ENCODE results near the gene ZNF695.
A peak's percentile ranks its signal among the peaks of the same experiment; 100 is the strongest.
"Not testable (repeated sequence)": the region's sequence is repeated elsewhere in the genome, so short reads cannot be mapped to it uniquely, and the experiment has no call there.

The ZNF695 gene

GRCh38 chr1:247007511-247008405, at the start of gene ZNF695:
ZNF695 (minus strand) TSS chr1:247008057; CDS start chr1:247007908, 149 bp downstream.
- peak; percentile 93 for DNase-seq

GRCh38 chr1:247056071-247056470, 48.2 kb upstream of the ZNF695 start:
- DNase-seq, result no peak

DNA sequence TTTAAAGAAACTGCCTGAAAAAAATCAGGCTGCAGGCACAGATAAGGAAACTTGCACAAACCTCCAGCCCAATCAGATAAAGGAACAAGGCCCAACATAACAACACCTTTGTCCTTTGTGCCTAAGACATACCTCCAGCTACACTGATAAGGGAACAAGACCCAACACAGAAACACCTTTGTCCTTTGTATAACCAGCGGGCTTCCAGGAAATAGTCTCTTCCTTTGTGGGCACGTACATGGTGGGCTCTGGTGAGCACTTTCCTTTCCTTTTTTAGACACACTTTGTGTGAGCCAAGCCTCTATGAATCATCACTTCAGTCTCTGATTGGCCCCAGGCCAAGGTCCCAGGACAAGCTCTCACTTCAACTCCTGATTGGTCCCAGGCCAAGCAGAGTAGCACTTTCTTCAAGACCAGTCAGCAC, 47.1 kb upstream of the ZNF695 start:
- DNase-seq, result no peak

DNA sequence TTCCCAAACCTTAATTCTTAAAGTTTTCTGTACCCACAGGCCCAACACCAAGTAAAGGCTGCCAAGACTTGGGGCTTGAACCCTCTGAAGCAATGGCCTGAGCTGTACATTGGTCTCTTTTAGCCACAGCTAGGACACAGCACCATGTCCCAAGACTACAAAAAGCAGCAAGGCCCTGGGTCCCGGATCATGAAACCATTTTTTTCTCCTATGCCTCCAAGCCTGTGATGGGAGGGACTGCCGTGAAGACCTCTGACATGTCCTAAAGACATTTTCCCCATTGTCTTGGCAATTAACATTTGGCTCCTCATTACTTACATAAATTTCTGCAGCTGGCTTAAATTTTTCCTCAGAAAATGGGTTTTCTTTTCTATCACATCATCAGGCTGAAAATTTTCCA, 39.8 kb upstream of the ZNF695 start:
- no peak for DNase-seq

- DNase-seq, result no peak
Measured at GRCh38 chr1:247047260-247047659, 39.4 kb upstream of the ZNF695 start.

- no peak for DNase-seq
Measured at GRCh38 chr1:247043406-247043805, 35.5 kb upstream of the ZNF695 start.

GRCh38 chr1:247037511-247038320, 29.9 kb upstream of the ZNF695 start:
- DNase-seq, result no peak

DNA sequence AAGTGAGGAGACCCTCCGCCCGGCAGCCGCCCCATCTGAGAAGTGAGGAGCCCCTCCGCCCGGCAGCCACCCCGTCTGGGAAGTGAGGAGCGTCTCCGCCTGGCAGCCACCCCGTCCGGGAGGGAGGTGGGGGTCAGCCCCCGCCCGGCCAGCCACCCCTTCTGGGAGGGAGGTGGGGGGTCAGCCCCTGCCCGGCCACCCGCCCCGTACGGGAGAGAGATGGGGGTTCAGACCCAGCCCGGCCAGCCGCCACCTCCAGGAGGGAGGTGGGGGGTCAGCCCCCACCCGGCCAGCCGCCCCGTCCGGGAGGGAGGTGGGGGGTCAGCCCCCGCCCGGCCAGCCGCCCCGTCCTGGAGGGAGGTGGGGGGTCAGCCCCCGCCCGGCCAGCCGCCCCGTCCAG, 24.4 kb upstream of the ZNF695 start:
- not testable (repeated sequence) for DNase-seq

- not testable (repeated sequence) for DNase-seq
Measured at GRCh38 chr1:247024658-247025057, 16.8 kb upstream of the ZNF695 start.

- no peak for DNase-seq
Measured at GRCh38 chr1:247013391-247013790, 5.5 kb upstream of the ZNF695 start.

DNA sequence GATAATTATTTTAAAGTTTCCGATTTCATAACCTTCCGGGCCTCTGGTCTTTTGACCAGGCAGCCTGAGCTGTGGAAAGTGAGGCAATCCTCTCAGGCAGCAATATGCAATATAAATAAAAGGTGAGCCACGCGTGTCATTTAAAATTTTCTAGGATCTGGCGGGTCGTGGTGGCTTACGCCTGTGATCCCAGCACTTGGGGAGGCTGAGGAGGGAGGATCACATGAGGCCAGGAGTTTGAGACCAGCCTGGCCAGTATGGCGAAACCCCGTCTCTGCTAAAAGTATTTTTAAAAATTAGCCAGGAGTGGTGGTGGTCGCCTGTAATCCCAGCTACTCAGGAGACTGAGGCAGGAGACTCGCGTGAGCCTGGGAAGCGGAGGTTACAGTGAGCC, 546 bp upstream of the ZNF695 start:
- DNase-seq, result no peak

- DNase-seq, result not testable (repeated sequence)
Measured at GRCh38 chr1:247004081-247004480, 3.8 kb downstream of the ZNF695 start.

GRCh38 chr1:246989901-246990300, 18.0 kb downstream of the ZNF695 start:
- DNase-seq, result no peak

DNA sequence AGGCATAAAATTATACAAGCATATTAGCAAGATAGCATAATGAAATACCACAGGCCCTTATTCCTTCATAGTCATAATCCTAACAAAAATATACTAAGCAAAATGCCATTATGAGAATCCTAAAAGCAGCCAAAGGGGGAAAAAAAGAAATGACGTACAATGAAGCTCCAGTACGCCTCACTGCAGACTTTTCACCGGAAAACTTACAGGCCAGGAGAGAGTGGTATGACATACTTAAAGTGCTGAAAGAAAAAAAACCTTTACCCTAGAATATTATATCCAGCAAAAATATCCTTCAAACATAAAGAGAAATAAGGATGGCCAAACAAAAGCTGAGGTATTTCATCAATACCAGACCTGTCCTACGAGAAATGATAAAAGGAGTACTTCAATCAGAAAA, 19.5 kb downstream of the ZNF695 start:
- no peak for DNase-seq

DNA sequence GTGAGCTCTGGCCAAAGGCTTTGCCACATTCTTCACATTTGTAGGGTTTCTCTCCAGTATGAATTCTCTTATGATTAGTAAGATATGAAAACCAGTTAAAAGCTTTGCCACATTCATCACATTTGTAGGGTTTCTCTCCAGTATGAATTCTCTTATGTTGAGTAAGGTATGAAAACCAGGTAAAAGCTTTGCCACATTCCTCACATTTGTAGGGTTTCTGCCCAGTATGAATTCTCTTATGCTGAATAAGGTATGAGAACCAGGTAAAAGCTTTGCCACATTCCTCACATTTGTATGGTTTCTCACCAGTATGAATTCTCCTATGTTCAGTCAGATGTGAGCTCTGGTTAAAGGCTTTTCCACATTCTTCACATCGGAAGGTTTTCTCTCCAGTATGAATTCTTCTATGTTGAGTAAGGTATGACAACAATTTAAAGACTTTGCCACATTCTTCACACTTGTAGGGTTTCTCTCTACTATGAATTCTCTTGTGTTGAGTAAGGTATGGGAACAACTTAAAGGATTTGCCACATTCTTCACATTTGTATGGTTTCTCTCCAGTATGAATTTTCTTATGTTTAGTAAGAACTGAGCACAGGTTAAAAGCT, 20.7 kb downstream of the ZNF695 start:
- no peak for DNase-seq

DNA sequence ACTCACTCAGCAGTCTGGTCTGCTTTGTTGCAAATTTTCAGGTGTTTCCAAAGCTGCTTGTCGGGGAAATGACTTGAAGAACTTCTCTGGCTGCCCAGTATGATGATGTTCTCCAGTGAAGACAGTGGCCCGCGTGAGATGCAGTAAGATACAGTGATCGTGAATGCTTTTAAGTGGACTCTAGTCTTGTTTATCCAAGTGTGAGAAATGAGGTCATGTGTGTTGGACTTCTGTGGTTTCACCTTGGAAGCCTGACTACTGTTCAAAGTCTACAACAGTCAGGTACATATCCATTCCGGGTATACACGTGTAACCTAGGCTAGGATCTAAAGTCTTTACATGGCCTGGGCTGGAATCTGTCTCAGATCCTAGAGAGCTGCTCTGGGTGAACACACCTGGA, 29.1 kb downstream of the ZNF695 start:
- no peak for DNase-seq

DNA sequence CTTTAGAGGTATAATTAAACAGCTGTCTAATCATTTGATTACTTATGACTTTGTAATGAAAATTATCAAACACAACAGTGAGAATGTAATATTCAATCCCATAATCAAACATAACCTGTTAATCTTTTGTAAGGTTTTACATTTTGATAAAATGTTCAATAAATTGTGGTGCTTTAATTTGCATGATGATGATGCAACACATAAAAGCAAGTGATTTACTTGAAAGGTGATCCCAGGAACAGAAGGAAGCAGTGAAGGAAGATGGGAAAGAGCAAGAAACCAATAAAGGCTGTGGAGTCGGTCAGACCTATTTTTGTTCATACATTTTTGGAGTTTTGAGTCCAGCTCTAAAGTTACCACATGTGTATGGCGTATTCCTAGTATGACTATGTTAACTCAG, 29.6 kb downstream of the ZNF695 start:
- DNase-seq, result no peak

GRCh38 chr1:246971969-246972368, 35.9 kb downstream of the ZNF695 start:
- no peak for DNase-seq

GRCh38 chr1:246971090-246971721, 36.7 kb downstream of the ZNF695 start:
- DNase-seq, result no peak

DNA sequence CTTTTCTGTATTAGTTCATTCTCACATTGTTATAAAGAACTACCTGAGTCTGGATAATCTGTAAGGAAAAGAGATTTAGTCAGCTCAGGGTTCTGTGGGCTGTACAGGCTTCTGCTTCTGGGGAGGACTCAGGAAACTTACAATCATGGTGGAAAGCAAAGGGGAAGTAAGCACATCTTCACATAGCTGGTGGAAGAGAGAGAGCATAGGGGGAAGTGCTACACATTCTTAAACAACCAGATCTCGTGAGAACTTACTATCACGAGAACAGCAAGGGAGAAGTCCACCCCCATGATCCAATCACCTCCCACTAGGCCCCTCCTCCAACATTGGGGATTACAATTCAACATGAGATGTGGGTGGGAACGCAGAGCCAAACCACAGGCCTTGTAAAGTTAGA, 38.2 kb downstream of the ZNF695 start:
- no peak for DNase-seq

DNA sequence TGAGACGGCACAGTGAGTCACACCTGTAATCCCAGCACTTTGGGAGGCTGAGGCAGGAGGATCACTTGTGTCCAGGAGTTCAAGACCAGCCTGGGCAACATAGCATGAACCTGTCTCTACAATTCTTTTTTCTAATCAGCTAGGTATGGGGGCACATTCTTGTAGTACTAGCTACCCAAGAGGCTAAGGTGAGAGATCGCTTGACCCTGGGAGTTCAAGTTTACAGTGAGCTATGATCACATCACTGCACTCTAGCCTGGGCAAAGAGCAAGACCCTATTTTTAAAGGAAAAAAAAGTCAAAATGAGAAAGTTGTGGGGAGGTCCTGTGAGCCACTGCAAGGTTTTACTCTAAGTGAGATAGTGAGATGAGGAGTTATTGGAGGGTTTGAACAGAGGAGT, 41.4 kb downstream of the ZNF695 start:
- no peak for DNase-seq

DNA sequence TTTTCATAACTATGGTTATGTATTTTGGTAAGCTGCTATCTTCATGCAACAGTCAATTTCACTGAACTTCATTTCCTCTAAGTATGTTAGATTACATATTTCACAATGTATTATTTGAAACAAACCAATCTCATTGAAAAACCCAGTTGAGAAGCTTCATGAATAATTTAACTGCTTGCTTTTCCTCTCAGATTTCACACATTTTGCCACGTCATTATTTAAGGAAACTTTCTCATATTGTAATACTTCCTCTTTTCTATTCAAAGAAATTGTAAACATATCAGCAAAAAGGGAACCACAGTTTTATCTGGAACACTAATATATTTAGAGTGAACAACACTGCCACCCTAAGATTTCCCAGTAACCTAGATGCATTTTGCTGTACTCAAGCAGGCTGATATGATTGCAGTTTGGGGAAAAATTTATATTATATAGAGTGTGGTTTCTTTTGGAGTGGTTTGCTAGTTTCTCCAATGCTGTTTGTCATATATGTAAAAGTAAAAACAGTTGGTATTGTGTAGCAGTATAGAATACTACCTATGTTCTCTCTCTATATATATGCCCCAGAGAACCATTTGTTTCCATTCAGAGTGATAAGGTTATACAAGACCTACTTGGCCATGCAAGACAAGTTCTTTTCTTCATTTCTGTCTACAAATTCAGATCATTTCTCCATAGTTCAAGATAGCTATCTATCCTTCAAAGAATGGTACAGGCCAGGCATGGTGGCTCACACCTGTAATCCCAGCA, 47.7 kb downstream of the ZNF695 start:
- DNase-seq, result no peak

Measured in NCI-H1694 treated with DMSO at 0.1 percent for 48 hours (cell line).